Keratinocyte (primary cell): ENCODE results near the gene KIF3A.

Source experiments
- EZH2 ChIP-seq: IDR thresholded peaks from one replicate; pipeline ENCODE4 v1.6.1; 2012; ENCODE audit warnings: inconsistent platforms, mild to moderate bottlenecking, low read length, moderate library complexity
- TF ChIP-seq, protein P1 (sequence below), 3 experiments: IDR thresholded peaks in 1 of 3; conservative IDR thresholded peaks in 1 of 3; optimal IDR thresholded peaks in 1 of 3; 2 replicates in 2 of 3; 3 replicates in 1 of 3; pipeline versions ENCODE3 to v1.5.1; 2011; ENCODE audit warnings: low read length in 3 of 3, mild to moderate bottlenecking in 3 of 3, moderate library complexity in 2 of 3, control low read depth in 1 of 3, inconsistent platforms in 1 of 3; ENCODE audit not compliant: insufficient read depth in 2 of 3; ENCODE audit errors: extremely low read depth in 1 of 3

DNA sequence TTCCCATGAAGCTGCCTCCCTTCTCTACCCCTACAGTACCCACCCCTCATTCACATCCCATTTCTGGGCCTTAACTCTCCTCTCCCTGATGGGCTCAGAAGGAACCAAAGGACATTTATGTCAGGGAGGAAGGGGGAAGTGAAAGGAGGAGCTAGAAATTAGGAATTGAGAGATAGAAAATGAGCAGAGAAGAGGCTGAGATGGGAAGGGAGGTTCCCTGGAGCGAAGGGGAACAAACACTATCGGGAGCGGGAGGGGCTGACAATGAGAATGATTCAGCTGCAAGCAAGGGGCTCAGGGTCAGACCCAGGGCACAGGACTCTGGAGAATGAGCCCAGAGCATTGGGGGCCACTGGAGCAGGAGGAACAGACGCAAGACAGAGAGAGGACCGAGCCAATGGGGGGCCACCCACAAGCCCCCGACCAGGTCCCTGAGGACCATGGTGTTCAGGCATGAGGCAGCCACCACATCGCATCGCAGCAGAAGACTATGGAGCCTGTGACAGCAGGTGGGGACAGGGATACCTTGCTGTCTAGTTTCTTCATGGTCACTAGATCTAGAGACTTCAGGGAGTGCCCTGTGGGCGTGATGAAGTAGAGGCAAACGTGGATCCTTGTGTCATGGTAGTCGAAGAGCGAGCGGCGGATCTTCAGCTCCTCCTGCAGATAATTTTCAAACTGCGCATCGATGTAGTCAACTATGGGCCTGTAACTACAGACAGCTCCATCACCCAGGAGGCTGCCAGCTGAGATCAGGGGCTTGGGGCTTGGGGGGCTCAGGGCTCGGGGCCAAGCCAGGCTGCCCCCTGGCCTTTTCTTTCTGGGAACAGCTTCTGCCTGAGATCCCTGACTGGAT lies 26.1 kb upstream of the KIF3A start:
- no peak for TF ChIP-seq EZH2
- TF ChIP-seq, protein P1, sequence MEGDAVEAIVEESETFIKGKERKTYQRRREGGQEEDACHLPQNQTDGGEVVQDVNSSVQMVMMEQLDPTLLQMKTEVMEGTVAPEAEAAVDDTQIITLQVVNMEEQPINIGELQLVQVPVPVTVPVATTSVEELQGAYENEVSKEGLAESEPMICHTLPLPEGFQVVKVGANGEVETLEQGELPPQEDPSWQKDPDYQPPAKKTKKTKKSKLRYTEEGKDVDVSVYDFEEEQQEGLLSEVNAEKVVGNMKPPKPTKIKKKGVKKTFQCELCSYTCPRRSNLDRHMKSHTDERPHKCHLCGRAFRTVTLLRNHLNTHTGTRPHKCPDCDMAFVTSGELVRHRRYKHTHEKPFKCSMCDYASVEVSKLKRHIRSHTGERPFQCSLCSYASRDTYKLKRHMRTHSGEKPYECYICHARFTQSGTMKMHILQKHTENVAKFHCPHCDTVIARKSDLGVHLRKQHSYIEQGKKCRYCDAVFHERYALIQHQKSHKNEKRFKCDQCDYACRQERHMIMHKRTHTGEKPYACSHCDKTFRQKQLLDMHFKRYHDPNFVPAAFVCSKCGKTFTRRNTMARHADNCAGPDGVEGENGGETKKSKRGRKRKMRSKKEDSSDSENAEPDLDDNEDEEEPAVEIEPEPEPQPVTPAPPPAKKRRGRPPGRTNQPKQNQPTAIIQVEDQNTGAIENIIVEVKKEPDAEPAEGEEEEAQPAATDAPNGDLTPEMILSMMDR (optimal IDR thresholded peaks at IDR 0.05 in 1 of 3, IDR thresholded peaks at IDR 0.05 in 1 of 3, conservative IDR thresholded peaks at IDR 0.05 in 1 of 3; ENCODE audit: extremely low read depth in 1 of 3, insufficient read depth in 2 of 3, low read length in 3 of 3) = no peak
